ENCODE results near the gene PCBP3.

The PCBP3 gene

GRCh38 chr21:45931397-45931969 lies 288.0 kb downstream of the PCBP3 start:
- peak; percentile 28 for DNase-seq (ENCODE audit: low spot score)

- peak; percentile 44 for DNase-seq (ENCODE audit: low spot score)
These were observed 289.5 kb downstream of the PCBP3 start for GRCh38 chr21:45932922-45933502.

GRCh38 chr21:45934085-45934484 lies 290.6 kb downstream of the PCBP3 start:
- no peak for DNase-seq (ENCODE audit: low spot score)

- DNase-seq (ENCODE audit: low spot score) = no peak
These were observed 291.0 kb downstream of the PCBP3 start for GRCh38 chr21:45934554-45934953.

- DNase-seq (ENCODE audit: low spot score) = no peak
These were observed 292.1 kb downstream of the PCBP3 start for GRCh38 chr21:45935628-45936027.

GRCh38 chr21:45937721-45938452 lies 294.4 kb downstream of the PCBP3 start:
- DNase-seq (ENCODE audit: low spot score) = no peak

GRCh38 chr21:45938453-45938755 lies 294.9 kb downstream of the PCBP3 start:
- DNase-seq (ENCODE audit: low spot score) = no peak

GRCh38 chr21:45938811-45939520 lies 295.4 kb downstream of the PCBP3 start:
- no peak for DNase-seq (ENCODE audit: low spot score)

GRCh38 chr21:45939521-45940045 lies 296.1 kb downstream of the PCBP3 start:
- no peak for DNase-seq (ENCODE audit: low spot score)

GRCh38 chr21:45940091-45940490 lies 296.6 kb downstream of the PCBP3 start:
- no peak for DNase-seq (ENCODE audit: low spot score)

GRCh38 chr21:45940621-45941337 lies 297.3 kb downstream of the PCBP3 start:
- no peak for DNase-seq (ENCODE audit: low spot score)

GRCh38 chr21:45941338-45941710 lies 297.8 kb downstream of the PCBP3 start:
- DNase-seq (ENCODE audit: low spot score) = no peak

GRCh38 chr21:45941717-45942546 lies 298.4 kb downstream of the PCBP3 start:
- no peak for DNase-seq (ENCODE audit: low spot score)

- DNase-seq (ENCODE audit: low spot score) = no peak
These were observed 299.5 kb downstream of the PCBP3 start for GRCh38 chr21:45942755-45943629.

GRCh38 chr21:45943630-45944540 lies 300.4 kb downstream of the PCBP3 start:
- DNase-seq (ENCODE audit: low spot score) = no peak

GRCh38 chr21:45944601-45945000 lies 301.1 kb downstream of the PCBP3 start:
- DNase-seq (ENCODE audit: low spot score) = no peak

- DNase-seq (ENCODE audit: low spot score) = no peak
These were observed 301.7 kb downstream of the PCBP3 start for GRCh38 chr21:45945066-45945867.

- DNase-seq (ENCODE audit: low spot score) = no peak
These were observed 302.3 kb downstream of the PCBP3 start for GRCh38 chr21:45945868-45946210.
